HFFc6 (cell line): ENCODE results near the gene ALG5. TPM values are rescaled to one million over a fixed set of nuclear protein-coding genes. Genes with fewer than 3 reads are reported as not detected.

Experiments
- DNase-seq: peaks from one replicate; pipeline ENCODE4 v3.0.0-alpha.2; 2018
- H3K27ac Mint-ChIP-seq: 2 replicates; pipeline ENCODE4 v1.8.0; 2020; ENCODE audit warnings: mild to moderate bottlenecking, mixed read lengths
- H3K27me3 Mint-ChIP-seq: 2 replicates; pipeline ENCODE4 v1.8.0; 2021; ENCODE audit warnings: mild to moderate bottlenecking, moderate library complexity, mixed read lengths; ENCODE audit not compliant: insufficient read depth
- H3K36me3 Mint-ChIP-seq: 2 replicates; pipeline ENCODE4 v1.8.0; 2021; ENCODE audit warnings: low read depth, mixed read lengths
- H3K4me1 Mint-ChIP-seq: 2 replicates; pipeline ENCODE4 v1.8.0; 2020; ENCODE audit warnings: low read depth, mixed read lengths
- H3K4me3 Mint-ChIP-seq: 2 replicates; pipeline ENCODE4 v1.8.0; 2020; ENCODE audit warnings: mild to moderate bottlenecking, moderate library complexity, mixed read lengths
- H3K9me3 Mint-ChIP-seq: 2 replicates; pipeline ENCODE4 v1.8.0; 2020; ENCODE audit warnings: mild to moderate bottlenecking, mixed read lengths
- CTCF ChIP-seq: fragments of 200-600 bp; sonication (generic); IDR thresholded peaks from 2 replicates; pipeline ENCODE4 v1.5.0; 2021; ENCODE audit warnings: antibody characterized with exemption, mild to moderate bottlenecking
- total RNA-seq, 6 experiments: library from RNA; stranded (reverse); fragmentation: NEBNext Ultra II Directional; extraction: Animal tissue kit (Norgen Biotek cat#: 25700); gene quantifications; 2 replicates in 1 of 6; 3 replicates in 5 of 6; pipeline ENCODE4 v1.2.3, GENCODE V29; 2021

The ALG5 gene
- total RNA-seq, 6 experiments from 2014 or later: 31.0 to 41.9 (median 33.4) TPM

- no peak for DNase-seq
- H3K4me3 Mint-ChIP-seq: no peak overlapping the region
- no peaks in the 10 kb centered on the region; the same call in 1 of the 2 replicates for H3K27me3 Mint-ChIP-seq
- H3K9me3 Mint-ChIP-seq: no peaks in the 10 kb centered on the region
- peaks cover 7% of the 10 kb centered on the region; the same call in 1 of the 2 replicates for H3K4me1 Mint-ChIP-seq
- no peak overlapping the region for H3K27ac Mint-ChIP-seq
- TF ChIP-seq CTCF: no peak
- H3K36me3 Mint-ChIP-seq: peaks cover 10% of the 10 kb centered on the region
These were observed 54.1 kb downstream of the ALG5 start for GRCh38 chr13:36945078-36945477.

GRCh38 chr13:36925603-36926002 is 73.5 kb downstream of the ALG5 start:
- no peak overlapping the region for H3K4me3 Mint-ChIP-seq
- DNase-seq: no peak
- no peak overlapping the region for H3K27ac Mint-ChIP-seq
- no peaks in the 10 kb centered on the region for H3K9me3 Mint-ChIP-seq
- H3K36me3 Mint-ChIP-seq: no peaks in the 10 kb centered on the region
- peaks cover 6% of the 10 kb centered on the region for H3K4me1 Mint-ChIP-seq
- no peaks in the 10 kb centered on the region for H3K27me3 Mint-ChIP-seq
- TF ChIP-seq CTCF: no peak

GRCh38 chr13:36924001-36924400 is 75.1 kb downstream of the ALG5 start:
- no peak for DNase-seq
- Mint-ChIP-seq H3K27ac (no peak overlapping the region), H3K9me3 (no peaks in the 10 kb centered on the region), H3K4me1 (peaks cover 9% of the 10 kb centered on the region), H3K36me3 (no peaks in the 10 kb centered on the region), H3K4me3 (no peak overlapping the region), H3K27me3 (no peaks in the 10 kb centered on the region; the same call in 1 of the 2 replicates)
- TF ChIP-seq CTCF: no peak

GRCh38 chr13:36921631-36922301 is 77.4 kb downstream of the ALG5 start:
- TF ChIP-seq CTCF: no peak
- no peaks in the 10 kb centered on the region for H3K9me3 Mint-ChIP-seq
- no peak overlapping the region for H3K27ac Mint-ChIP-seq
- no peak for DNase-seq
- peaks cover 31% of the 10 kb centered on the region for H3K4me1 Mint-ChIP-seq
- no peaks in the 10 kb centered on the region for H3K36me3 Mint-ChIP-seq
- no peak overlapping the region for H3K4me3 Mint-ChIP-seq
- H3K27me3 Mint-ChIP-seq: no peaks in the 10 kb centered on the region; the same call in 1 of the 2 replicates

GRCh38 chr13:36920616-36921185 is 78.4 kb downstream of the ALG5 start:
- DNase-seq: no peak
- peak overlapping the region; percentile 80 for H3K27ac Mint-ChIP-seq
- no peaks in the 10 kb centered on the region for H3K9me3 Mint-ChIP-seq
- H3K27me3 Mint-ChIP-seq: no peaks in the 10 kb centered on the region; the same call in 1 of the 2 replicates
- H3K36me3 Mint-ChIP-seq: no peaks in the 10 kb centered on the region
- H3K4me1 Mint-ChIP-seq: peaks cover 38% of the 10 kb centered on the region
- H3K4me3 Mint-ChIP-seq: peak overlapping the region; percentile 85
- TF ChIP-seq CTCF: no peak
